GM10248 (cell line): Measurements from ENCODE around the gene ATP2A1.
A peak's percentile ranks its signal among the peaks of the same experiment; 100 is the strongest.
"Not testable (repeated sequence)": the region's sequence is repeated elsewhere in the genome, so short reads cannot be mapped to it uniquely, and the experiment has no call there.

ENCODE experiments used
- CTCF ChIA-PET: fragments of 300-600 bp; sonication (Branson Sonifier 250); formaldehyde crosslinking; extraction: SDS; loops from one replicate; lab custom pipeline; 2021; ENCODE audit warnings: antibody characterized with exemption; lab: Yijun Ruan, JAX
- POLR2A ChIA-PET: fragments of 350-650 bp; sonication (Branson Sonifier 250); formaldehyde crosslinking; extraction: SDS; loops from one replicate; lab custom pipeline; 2020; ENCODE audit warnings: antibody characterized with exemption; lab: Yijun Ruan, JAX
- DNase-seq: peaks from one replicate; pipeline ENCODE4 v3.0.0; 2012; ENCODE audit errors: extremely low spot score
- TF ChIP-seq, protein P1 (sequence below): IDR thresholded peaks from 2 replicates; pipeline ENCODE4 v1.5.1; 2012; ENCODE audit warnings: mild to moderate bottlenecking, low read depth; ENCODE audit errors: extremely low read depth, missing control alignments, control extremely low read depth

Gene ATP2A1

DNA sequence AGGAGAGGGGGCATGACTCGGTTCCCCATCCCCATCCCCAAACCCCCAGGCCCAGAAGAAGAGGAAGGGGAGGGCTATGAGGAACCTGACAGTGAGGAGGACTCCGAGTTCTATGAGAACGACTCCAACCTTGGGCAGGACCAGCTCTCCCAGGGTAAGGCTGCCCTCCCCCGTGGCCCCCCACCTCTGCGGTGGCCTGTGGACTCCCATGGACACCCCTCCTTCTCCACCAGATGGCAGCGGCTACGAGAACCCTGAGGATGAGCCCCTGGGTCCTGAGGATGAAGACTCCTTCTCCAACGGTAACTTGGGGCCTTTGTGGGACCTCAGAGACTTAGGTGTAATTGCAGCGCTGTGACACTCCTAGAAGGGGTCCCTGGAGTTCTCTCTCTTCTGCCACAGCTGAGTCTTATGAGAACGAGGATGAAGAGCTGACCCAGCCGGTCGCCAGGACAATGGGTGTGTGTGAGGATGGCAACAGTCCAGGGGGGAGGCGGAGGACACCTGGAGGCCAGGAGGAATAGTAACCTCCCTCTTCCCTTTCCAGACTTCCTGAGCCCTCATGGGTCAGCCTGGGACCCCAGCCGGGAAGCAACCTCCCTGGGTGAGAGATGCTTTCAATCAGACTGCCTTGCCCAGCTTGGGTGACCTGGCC lies 59.1 kb downstream of the ATP2A1 start:
- no peak for DNase-seq
- TF ChIP-seq, protein P1, sequence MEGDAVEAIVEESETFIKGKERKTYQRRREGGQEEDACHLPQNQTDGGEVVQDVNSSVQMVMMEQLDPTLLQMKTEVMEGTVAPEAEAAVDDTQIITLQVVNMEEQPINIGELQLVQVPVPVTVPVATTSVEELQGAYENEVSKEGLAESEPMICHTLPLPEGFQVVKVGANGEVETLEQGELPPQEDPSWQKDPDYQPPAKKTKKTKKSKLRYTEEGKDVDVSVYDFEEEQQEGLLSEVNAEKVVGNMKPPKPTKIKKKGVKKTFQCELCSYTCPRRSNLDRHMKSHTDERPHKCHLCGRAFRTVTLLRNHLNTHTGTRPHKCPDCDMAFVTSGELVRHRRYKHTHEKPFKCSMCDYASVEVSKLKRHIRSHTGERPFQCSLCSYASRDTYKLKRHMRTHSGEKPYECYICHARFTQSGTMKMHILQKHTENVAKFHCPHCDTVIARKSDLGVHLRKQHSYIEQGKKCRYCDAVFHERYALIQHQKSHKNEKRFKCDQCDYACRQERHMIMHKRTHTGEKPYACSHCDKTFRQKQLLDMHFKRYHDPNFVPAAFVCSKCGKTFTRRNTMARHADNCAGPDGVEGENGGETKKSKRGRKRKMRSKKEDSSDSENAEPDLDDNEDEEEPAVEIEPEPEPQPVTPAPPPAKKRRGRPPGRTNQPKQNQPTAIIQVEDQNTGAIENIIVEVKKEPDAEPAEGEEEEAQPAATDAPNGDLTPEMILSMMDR = no peak
- POLR2A ChIA-PET = no interaction called here
- CTCF ChIA-PET = interaction anchor here (1.1 to 12.7 kb wide), 3 partner anchors 6 to 90 kb away, joined by 3 to 139 read pairs (median 3); no protein-coding TSS in a partner anchor

DNA sequence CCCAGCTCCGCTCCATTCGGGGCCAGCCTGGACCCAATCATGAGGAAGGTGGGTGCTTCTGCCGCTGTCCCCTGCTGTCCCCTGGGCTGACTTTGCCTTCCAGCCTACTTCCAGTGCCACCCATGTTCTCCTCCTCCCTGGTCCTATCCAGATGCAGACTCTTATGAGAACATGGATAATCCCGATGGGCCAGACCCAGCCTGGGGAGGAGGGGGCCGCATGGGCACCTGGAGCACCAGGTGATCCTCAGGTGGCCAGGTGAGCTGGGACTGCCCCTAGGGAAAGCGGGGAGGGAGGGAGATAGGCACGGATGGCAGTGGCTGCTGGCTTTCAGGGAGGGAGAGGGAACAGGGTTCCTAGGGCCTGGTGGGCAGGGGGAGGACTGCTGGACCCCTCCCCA lies 60.4 kb downstream of the ATP2A1 start:
- DNase-seq = no peak
- POLR2A ChIA-PET = no interaction called here
- CTCF ChIA-PET = interaction anchor here (1.1 kb wide), 1 partner anchor 92 kb away, joined by 3 read pairs; no protein-coding TSS in a partner anchor
- TF ChIP-seq, protein P1 = no peak

DNA sequence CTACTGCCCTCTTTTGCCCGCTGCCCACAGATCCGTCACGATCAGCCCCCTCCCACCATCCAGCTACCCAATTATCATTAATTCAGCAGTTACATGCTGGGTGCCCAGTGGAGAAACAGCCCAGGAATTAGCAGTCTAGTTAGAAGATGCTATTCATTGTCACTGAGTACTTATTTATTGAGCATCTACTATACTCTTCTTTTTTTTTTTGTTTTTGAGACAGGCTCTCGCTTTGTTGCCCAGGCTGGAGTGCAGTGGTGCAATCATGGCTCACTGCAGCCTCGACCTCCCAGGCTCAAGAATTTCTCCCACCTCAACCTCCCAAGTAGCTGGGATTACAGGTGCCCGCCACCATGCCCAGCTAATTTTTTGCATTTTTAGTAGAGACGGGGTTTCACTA lies 61.5 kb downstream of the ATP2A1 start:
- CTCF ChIA-PET, DNase-seq: not testable (repeated sequence)
- POLR2A ChIA-PET = interaction anchor here (0.7 kb wide), 1 partner anchor 94 kb away, joined by 3 read pairs; the partner anchor contains the start of gene TUFM

DNA sequence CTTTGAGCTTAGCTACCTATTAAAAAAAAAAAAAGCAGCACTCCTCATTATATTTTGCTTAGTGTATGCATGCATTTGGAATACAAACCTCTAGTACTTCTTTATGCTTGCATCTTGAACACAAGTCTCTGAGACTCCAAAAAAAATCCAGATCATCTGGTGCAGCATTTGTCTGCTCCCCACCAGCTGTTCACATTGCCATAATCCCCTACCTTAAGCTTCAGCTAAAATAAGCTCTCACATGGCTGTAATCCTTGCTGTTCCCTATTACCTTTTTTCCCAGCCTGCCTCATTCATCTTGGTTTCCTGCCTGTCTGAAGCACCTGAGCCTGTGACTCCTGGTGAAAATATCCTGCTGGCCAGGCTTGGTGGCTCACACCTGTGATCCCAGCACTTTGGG lies 65.0 kb downstream of the ATP2A1 start:
- TF ChIP-seq, protein P1 = no peak
- CTCF ChIA-PET = interaction anchor here (1.7 to 7.5 kb wide), 4 partner anchors 12 to 98 kb away, joined by 5 to 139 read pairs (median 59); partner anchors contain the start of genes CD19 and TUFM
- POLR2A ChIA-PET = interaction anchor here (0.6 to 0.7 kb wide), 2 partner anchors 31 to 333 kb away, joined by 3 to 5 read pairs; partner anchors contain the start of gene SULT1A1
- no peak for DNase-seq

DNA sequence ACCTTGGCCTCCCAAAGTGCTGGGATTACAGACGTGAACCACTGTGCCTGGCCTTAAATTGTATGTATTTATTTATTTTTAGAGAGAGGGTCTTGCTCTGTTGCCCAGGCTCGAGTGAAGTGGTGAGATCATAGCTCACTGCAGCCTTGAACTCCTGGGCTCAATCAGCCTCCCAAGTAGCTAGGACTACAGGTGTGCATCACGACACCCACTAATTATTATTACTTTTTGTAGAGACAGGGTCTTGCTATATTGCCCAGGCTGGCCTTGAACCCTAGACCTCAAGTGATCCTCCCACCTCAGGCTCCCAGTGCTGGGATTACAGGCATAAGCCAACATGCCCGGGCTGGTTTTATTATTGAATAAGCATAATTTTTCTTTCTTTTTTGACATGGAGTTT lies 68.4 kb downstream of the ATP2A1 start:
- TF ChIP-seq, protein P1 = no peak
- POLR2A ChIA-PET = no interaction called here
- DNase-seq = no peak
- CTCF ChIA-PET = interaction anchor here (0.9 to 7.5 kb wide), 8 partner anchors 11 to 102 kb away, joined by 3 to 65 read pairs (median 4); partner anchors contain the start of genes CD19 and TUFM

DNA sequence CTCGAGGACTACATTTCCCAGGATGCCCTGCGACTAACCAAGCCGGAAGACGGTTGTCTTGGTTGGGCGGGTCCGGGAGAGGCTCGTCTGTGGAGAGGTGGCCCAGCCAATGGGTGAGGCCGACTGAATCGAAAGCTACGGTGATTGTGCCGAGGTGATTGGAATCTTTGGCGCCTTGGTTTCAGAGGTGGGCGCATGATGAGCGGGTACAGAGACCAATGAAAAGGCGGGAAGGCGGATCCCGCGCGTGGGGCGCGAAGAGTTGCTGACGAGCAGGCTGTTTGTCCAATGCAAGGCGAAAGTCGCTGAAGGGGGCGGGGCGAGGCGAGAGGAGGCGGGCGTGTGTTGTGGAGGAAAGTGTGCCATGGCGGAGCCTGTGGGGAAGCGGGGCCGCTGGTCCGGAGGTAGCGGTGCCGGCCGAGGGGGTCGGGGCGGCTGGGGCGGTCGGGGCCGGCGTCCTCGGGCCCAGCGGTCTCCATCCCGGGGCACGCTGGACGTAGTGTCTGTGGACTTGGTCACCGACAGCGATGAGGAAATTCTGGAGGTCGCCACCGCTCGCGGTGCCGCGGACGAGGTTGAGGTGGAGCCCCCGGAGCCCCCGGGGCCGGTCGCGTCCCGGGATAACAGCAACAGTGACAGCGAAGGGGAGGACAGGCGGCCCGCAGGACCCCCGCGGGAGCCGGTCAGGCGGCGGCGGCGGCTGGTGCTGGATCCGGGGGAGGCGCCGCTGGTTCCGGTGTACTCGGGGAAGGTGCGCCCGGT lies 72.5 kb downstream of the ATP2A1 start, which contains the start of gene NFATC2IP:
NFATC2IP (plus strand) TSS at position 290 of the 762 bp plus-strand sequence; CDS start at position 365, 75 bp downstream.
- POLR2A ChIA-PET = interaction anchor here (0.5 kb wide), 1 partner anchor 97 kb away, joined by 8 read pairs; no protein-coding TSS in a partner anchor
- TF ChIP-seq, protein P1 = no peak
- CTCF ChIA-PET = no interaction called here
- DNase-seq = peak; percentile 99
